ENCODE results near the gene WIZ.

The WIZ gene

GRCh38 chr19:15431396-15432017, 18.2 kb downstream of the WIZ start:
- DNase-seq (ENCODE audit: extremely low spot score, insufficient read length, low read depth) (no peak), FAIRE-seq (peak; percentile 47)

DNA sequence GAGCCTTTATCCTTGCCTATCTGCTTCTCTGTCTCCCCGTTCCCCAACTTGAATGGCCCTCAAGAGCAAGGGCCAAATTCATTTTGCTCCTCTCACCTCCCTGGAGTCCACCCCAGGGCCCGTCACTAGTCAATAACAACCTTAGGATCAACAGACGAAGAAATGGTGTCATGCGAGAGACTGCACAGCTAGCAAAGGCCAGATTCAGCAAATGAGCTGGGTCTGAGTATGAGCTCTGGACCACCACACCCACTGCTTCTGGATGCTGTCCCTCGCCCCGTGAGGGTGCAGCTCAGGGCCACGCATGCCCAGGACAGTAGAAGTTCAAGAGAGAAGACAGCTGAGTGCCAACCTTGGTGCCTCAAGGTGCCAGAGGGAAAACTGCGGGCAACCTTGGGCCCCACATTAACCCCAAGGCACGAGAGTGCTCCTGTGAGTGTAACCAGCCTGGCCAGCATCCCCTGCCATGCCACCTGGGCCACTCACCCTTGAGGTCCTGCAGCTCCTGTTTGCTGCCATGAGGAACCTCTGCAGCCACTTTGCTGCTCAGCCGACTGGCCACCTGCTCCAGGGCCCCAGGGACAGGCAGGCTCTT, 19.1 kb downstream of the WIZ start:
- no peak for FAIRE-seq

GRCh38 chr19:15429825-15430467, 19.8 kb downstream of the WIZ start:
- FAIRE-seq (no peak), DNase-seq (ENCODE audit: extremely low spot score, insufficient read length, low read depth) (no peak)

More for the DNA sequence above, 19.1 kb downstream of the WIZ start:
- no peak for DNase-seq (ENCODE audit: extremely low spot score, insufficient read length, low read depth)

DNA sequence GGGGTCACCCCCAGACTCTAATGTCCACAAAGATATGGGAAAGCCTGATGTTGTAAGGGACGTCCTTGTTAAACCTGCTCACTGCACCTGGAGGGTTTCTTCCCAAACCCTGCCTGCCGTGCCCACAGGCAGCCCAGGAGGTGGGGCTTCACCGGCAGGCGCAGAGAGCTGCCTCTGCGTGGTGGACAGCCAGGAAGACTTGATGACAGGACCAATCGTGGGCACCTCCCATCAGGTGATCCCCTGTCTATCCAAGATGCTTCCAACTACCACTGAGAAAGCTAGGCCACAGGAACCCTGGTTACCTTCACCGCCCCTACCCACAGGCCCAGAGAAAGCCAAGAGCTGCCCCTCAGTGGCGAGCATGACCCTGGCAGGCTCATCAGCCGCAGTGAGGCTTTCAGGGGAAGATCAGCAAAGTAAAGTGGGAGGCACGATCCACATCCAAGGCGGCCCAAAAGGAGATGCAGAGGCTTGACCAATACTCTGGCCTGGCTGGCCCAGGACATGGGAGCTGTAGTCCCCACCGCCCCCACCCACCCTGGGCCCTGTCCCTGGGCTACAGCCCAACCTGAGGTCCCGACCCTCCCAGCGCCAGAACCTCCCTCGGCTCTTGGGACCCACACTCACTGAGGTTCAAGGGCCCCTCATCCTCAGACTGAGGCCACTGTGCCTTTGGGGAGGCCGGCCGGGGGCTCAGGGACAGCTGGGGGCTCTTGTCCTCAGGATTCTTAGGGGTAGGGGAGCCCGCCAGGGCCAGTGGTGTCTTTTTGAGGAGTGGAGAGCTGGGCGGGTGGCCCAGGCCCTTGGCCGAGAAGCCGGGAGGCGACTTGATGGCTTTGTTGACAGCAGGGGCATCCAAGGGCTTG, 20.6 kb downstream of the WIZ start:
- FAIRE-seq (no peak), DNase-seq (ENCODE audit: extremely low spot score, insufficient read length, low read depth) (no peak)

GRCh38 chr19:15427991-15428471, 21.7 kb downstream of the WIZ start:
- DNase-seq (ENCODE audit: extremely low spot score, insufficient read length, low read depth), result no peak
- FAIRE-seq, result no peak

- DNase-seq (ENCODE audit: extremely low spot score, insufficient read length, low read depth), result no peak
- no peak for FAIRE-seq
These were observed 22.4 kb downstream of the WIZ start for GRCh38 chr19:15427350-15427700.

DNA sequence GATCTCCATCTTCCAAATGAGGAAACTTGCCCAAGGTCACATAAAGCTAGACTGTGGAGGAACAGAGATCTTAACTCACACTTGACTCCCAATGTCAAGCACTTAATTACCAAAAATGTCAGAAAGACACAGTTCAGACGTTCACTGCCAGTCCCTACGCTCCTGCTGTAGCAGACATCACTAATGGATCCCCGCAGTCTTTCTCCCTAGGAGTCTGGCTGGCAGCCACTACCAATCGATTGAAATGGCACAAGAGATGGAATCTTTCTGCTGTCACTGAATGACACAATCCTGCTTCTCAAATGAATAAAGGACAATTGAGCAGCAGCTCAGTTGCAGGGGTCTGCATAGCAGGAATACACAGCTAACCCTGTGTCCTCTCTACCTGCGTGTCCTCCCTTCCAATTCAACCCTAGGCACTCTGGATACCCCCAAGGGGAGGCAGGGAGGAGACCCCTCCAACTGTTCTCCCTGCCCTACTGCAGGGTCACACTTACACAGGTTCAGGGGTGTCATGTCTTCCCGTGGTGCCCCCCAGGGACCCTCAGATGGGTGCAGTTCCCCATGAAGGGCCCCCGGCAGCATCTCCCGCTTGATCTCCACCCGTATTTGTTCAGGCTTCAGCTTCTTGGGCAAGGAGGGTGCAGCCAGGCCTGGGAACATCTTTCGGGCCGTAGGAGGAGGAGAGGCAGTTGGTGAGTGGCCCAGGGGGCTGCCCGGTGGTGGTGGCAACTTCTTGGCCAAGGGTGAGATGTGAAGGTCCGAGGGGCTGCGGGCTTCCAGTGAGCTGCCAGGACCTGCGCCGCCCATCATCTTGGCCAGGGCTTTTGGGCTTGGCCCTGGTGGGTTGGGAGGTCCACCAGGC, 23.0 kb downstream of the WIZ start:
- FAIRE-seq (no peak), DNase-seq (ENCODE audit: extremely low spot score, insufficient read length, low read depth) (no peak)

GRCh38 chr19:15425321-15425950, 24.3 kb downstream of the WIZ start:
- DNase-seq (ENCODE audit: extremely low spot score, insufficient read length, low read depth) (no peak), FAIRE-seq (no peak)

- DNase-seq (ENCODE audit: extremely low spot score, insufficient read length, low read depth), result no peak
- no peak for FAIRE-seq
These were observed 25.0 kb downstream of the WIZ start for GRCh38 chr19:15424692-15425272.

- no peak for FAIRE-seq
These were observed 25.6 kb downstream of the WIZ start for GRCh38 chr19:15424121-15424520.

DNA sequence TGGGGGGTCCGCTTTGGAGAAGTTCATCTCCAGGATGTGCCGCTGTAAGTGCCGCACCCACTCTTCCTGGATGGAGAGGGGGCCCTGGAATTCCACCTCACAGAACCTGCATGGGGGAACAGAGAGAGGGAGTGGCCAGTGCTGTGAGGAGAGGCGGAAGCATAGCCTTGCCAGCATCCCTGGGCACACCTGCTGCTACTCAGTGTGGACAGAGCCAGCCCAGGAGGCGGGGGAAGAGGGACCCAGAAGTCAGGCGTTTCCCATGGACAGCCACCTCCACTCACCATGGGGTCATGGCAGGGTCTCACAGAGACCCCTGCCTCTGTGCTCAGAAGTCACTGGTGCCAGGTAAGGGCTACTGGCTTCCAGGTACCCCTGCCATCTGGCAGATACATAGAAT, 26.6 kb downstream of the WIZ start:
- no peak for FAIRE-seq
- DNase-seq (ENCODE audit: extremely low spot score, insufficient read length, low read depth), result no peak

More at GRCh38 chr19:15424121-15424520, 25.6 kb downstream of the WIZ start:
- DNase-seq (ENCODE audit: extremely low spot score, insufficient read length, low read depth), result no peak

DNA sequence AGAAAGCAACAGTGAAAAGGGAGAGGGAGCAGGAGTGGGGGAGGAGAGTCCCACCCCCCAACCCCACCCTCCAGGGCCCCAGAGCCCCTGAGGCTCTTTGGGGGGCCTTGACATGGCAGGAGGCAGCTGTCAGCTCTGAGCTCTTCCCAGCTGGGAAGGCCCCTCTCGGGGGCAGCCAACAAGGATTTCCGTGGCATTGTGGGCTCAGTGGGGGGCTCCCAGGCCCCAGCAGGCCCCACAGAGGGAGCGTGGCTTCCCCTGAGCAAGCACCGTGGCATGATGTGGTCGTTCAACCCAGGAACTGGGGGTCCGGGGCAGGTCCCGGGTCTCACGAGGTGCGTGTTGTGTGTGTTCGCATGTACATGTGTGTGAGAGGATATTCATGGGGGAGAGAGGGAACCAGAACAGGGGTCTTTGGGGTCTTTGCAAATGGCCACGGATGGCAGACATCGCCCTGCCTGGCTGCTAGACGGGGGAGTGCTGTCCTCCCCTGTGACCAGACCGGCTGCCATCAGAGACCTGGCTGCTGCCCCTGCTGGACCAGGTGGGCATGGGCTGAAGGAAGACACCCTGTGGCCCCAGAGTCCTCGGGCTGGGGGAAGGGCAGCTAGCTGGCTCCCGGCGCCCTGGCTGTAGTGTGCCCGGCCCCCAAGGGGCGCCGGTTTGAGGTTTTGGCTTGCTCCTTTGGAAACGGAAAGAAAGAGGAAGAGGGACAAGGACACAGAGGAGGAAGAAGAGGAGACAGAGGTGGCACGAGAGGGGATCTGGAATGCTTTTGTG, 27.3 kb downstream of the WIZ start:
- DNase-seq (ENCODE audit: extremely low spot score, insufficient read length, low read depth), result no peak

GRCh38 chr19:15421721-15422260, 28.0 kb downstream of the WIZ start:
- no peak for DNase-seq (ENCODE audit: extremely low spot score, insufficient read length, low read depth)
- FAIRE-seq, result no peak

More for the DNA sequence above, 27.3 kb downstream of the WIZ start:
- FAIRE-seq, result no peak

DNA sequence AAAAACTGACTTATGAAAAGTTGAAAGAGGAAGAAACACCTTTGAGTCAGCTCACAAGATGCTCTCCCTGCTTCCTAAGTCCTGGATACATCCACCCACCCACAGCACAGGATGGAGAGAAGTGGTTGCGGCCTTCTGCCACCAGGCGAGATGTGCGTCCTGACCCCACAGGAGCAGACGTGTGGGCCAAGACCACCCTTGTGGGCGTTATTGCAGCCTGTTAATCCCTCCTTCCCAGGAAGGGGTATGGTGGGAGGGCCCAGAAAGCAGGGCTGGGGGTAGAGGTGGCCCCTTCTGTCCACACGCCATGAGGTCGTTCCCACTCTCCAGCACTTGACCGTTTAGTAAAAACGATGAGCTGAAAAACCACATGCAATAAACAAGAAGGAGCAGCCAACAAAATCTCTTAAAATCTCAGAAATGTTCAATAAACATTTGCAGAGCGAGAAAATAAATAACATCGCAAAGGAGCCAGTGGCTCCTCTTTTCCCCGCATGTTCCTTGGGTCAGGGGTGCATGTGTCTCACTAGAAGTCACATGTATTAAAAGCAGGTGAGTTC, 28.5 kb downstream of the WIZ start:
- no peak for FAIRE-seq
- no peak for DNase-seq (ENCODE audit: extremely low spot score, insufficient read length, low read depth)

DNA sequence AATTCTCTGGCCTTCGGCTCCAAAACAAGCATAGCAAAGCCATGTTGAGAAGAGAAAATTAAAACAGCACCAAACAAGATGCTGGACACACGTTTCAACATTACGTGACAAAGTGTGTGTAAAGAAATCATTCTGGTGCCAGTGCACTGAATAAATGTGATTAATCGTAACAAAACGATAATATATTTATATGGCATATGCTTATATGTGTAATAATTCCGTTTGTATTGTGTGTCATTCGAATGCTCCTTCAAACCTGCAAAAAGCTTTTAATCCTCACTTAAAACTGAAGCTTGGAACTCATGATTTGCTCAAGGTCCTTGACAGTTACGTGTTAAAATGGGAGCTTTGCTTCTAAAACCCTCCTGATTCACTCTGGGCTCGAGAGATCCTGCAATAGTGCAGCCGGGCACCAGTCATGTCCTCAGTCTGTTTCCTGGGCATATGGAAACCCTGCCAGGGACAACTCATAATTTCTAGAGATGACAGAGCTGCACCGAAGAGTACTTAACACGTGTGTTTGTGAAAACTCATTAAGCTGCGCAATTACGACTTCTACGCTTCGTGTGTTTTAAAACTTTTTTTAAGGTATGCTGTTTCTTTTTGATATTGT, 30.2 kb downstream of the WIZ start:
- FAIRE-seq (no peak), DNase-seq (ENCODE audit: extremely low spot score, insufficient read length, low read depth) (no peak)

DNA sequence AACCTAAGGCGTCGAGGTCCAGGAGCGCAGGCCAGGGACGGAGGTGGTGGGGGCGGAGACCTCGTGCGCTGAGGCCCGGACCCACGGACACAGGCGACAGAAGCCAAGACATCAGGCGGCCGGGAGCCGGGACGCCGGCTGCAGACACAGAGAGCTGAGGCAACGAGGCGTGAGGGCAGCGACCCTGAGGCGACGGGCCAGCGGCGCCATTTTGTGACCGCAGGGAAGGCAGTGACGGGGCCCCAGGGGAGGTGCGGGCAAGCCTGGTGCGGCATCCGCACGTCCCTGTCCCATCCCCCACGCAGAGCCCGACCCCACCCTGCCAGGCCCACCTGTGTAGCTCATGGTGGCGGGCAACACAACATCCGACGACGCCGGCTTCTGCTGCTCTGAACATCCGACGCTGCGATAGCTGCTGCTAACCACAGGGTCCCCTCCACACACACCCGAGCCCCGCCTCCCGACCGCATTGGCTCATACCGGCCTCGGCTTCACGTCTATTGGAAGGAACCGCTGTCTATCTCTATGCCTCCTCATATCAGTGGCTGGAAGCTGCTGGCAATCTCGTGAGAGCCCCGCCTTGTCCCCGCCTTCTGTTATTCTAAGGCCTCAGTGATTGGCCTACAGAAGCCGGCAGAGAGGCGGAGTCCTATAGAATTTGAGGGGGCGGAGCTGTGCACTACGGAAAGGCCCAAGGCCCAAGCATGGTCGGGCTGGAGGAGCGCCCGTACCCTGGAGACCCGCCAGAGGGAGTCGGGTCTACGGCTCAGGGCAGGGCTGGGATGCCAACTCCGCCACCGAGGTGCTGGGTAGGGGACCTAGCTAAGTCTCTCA, 31.0 kb downstream of the WIZ start, which contains the start of gene AKAP8L:
Gene AKAP8L, minus strand, starts transcription at position 410 of the 834 bp plus-strand sequence. Its CDS starts 65 bp downstream, at position 345.
- DNase-seq (ENCODE audit: extremely low spot score, insufficient read length, low read depth), result peak; percentile 95
- FAIRE-seq, result peak; percentile 97
